Stomach (tissue), 9 donors: ENCODE data around the gene TTC28. TPM values are rescaled to one million over a fixed set of nuclear protein-coding genes. Genes with fewer than 3 reads are reported as not detected.
"Not testable (repeated sequence)": the region's sequence is repeated elsewhere in the genome, so short reads cannot be mapped to it uniquely, and the experiment has no call there.

ENCODE experiments used
- DNase-seq, 2 donors: peaks; one replicate each; pipeline versions ENCODE4 v3.0.0 to v3.0.0-alpha.2; 2013 to 2019
- H3K27ac ChIP-seq, 5 donors: fragments of 200-600 bp in 4 of 5; sonication (generic) in 4 of 5; one replicate each; pipeline ENCODE4 v1.5.1; 2013 to 2019; ENCODE audit warnings: mild to moderate bottlenecking in 1 of 5, moderate library complexity in 1 of 5
- H3K27me3 ChIP-seq, 3 donors: fragments of 200-600 bp; sonication (generic); one replicate each; pipeline ENCODE4 v1.5.1; 2017 to 2019; ENCODE audit warnings: mixed run types in 1 of 3
- H3K36me3 ChIP-seq, 4 donors: fragments of 200-600 bp; sonication (generic); 1 replicate in 3 of 4; 2 replicates in 1 of 4; pipeline ENCODE4 v1.5.1; 2016 to 2019
- H3K4me1 ChIP-seq, 4 donors: fragments of 200-600 bp; sonication (generic); one replicate each; pipeline ENCODE4 v1.5.1; 2016 to 2019
- H3K4me3 ChIP-seq, 4 donors: fragments of 200-600 bp; sonication (generic) in 3 of 4; one replicate each; pipeline ENCODE4 v1.5.1; 2016 to 2019; ENCODE audit warnings: mild to moderate bottlenecking in 1 of 4
- H3K9me3 ChIP-seq, 4 donors: fragments of 200-600 bp; sonication (generic); one replicate each; pipeline ENCODE4 v1.5.1; 2016 to 2019
- EP300 ChIP-seq: sonication (generic); formaldehyde crosslinking; IDR thresholded peaks from one replicate; pipeline ENCODE4 v1.6.1; 2017; ENCODE audit warnings: antibody characterized with exemption
- POLR2A ChIP-seq, 4 donors: fragments of 450-650 bp; IDR thresholded peaks; one replicate each; pipeline ENCODE4 v1.6.1; 2016; ENCODE audit warnings: antibody characterized with exemption in 4 of 4, control low read depth in 2 of 4, mild to moderate bottlenecking in 1 of 4, moderate library complexity in 1 of 4
- POLR2AphosphoS5 ChIP-seq, 3 donors: sonication (generic); formaldehyde crosslinking; IDR thresholded peaks; one replicate each; pipeline ENCODE4 v1.6.1; 2016; ENCODE audit warnings: antibody characterized with exemption in 3 of 3
- WGBS, 5 donors: extraction: QIAGEN DNeasy Blood & Tissue Kit in 3 of 5; methylation state at CpG; one replicate each; pipeline versions ENCODE4 v1.1.5 to v1.1.7; 2013 to 2018; 5-methylcytosine and 5-hydroxymethylcytosine counted together
- intact Hi-C: fragments of 100-400 bp; cut with DNase I; formaldehyde crosslinking; loops from one replicate; pipeline ENCODE4 v1.15.1; 2023; ENCODE audit warnings: low total_unique reads
- polyA plus RNA-seq, 3 donors: library from polyadenylated mRNA; stranded (reverse); fragments of 200-250 nt; gene quantifications; one replicate each; pipeline ENCODE4 v1.2.3, GENCODE V29; 2013
- total RNA-seq, 5 donors: library from RNA; depleted of rRNA; stranded (reverse); fragments of >200 nt; gene quantifications; one replicate each; pipeline versions ENCODE4 v1.1.0 to v1.2.3, GENCODE V29; 2014 to 2016
- TF ChIP-seq, protein P1 (sequence below), 7 experiments: fragments of 450-650 bp in 4 of 7; fragments of 200-600 bp in 3 of 7; sonication (generic) in 3 of 7; IDR thresholded peaks; one replicate each; pipeline ENCODE4 v1.5.1; 2016 to 2019; ENCODE audit warnings: antibody characterized with exemption in 7 of 7, control low read depth in 2 of 7, mild to moderate bottlenecking in 1 of 7
- donor health status: healthy with polysubstance abuse.
- donor health status: Bipolar disorder and iron deficiency.
- donor health status: healthy.

TTC28 gene
- total and polyA plus RNA-seq, 8 donors = 1.7 to 53.4 (median 24.6) TPM

GRCh38 chr22:28064920-28065319, 614.7 kb downstream of the TTC28 start:
- DNase-seq = no peak

GRCh38 chr22:28063656-28064055, 616.0 kb downstream of the TTC28 start:
- Histone ChIP-seq H3K4me1 (no peaks in the 10 kb centered on the region), H3K4me3 (no peak overlapping the region), H3K36me3 (no peaks in the 10 kb centered on the region), H3K9me3 (peaks cover 0 to 3% (median 0%) of the 10 kb centered on the region in 4 donors), H3K27me3 (no peaks in the 10 kb centered on the region), H3K27ac (no peak overlapping the region)
- DNase-seq = no peak
- TF ChIP-seq, protein P1, sequence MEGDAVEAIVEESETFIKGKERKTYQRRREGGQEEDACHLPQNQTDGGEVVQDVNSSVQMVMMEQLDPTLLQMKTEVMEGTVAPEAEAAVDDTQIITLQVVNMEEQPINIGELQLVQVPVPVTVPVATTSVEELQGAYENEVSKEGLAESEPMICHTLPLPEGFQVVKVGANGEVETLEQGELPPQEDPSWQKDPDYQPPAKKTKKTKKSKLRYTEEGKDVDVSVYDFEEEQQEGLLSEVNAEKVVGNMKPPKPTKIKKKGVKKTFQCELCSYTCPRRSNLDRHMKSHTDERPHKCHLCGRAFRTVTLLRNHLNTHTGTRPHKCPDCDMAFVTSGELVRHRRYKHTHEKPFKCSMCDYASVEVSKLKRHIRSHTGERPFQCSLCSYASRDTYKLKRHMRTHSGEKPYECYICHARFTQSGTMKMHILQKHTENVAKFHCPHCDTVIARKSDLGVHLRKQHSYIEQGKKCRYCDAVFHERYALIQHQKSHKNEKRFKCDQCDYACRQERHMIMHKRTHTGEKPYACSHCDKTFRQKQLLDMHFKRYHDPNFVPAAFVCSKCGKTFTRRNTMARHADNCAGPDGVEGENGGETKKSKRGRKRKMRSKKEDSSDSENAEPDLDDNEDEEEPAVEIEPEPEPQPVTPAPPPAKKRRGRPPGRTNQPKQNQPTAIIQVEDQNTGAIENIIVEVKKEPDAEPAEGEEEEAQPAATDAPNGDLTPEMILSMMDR (IDR thresholded peaks at IDR 0.05) = no peak
- TF ChIP-seq EP300 = no peak
- no peak for TF ChIP-seq POLR2A (IDR thresholded peaks at IDR 0.05)
- no peak for TF ChIP-seq POLR2AphosphoS5 (IDR thresholded peaks at IDR 0.05)
- 81 to 95% (median 91%) methylated on average over 5 of the region's 5 CpGs for WGBS, 5 donors
- intact Hi-C loops = no loop called here

More at GRCh38 chr22:28064920-28065319, 614.7 kb downstream of the TTC28 start:
- Histone ChIP-seq H3K36me3 (no peaks in the 10 kb centered on the region), H3K4me3 (no peak overlapping the region), H3K4me1 (no peaks in the 10 kb centered on the region), H3K27ac (no peak overlapping the region), H3K27me3 (no peaks in the 10 kb centered on the region), H3K9me3 (peaks cover 0 to 3% (median 0%) of the 10 kb centered on the region in 4 donors)
- intact Hi-C loops = no loop called here
- WGBS, 5 donors = 84 to 95% (median 91%) methylated on average over 2 of the region's 2 CpGs
- TF ChIP-seq EP300 (no peak), POLR2AphosphoS5 (IDR thresholded peaks at IDR 0.05) (no peak), POLR2A (IDR thresholded peaks at IDR 0.05) (no peak)
- TF ChIP-seq, protein P1 (IDR thresholded peaks at IDR 0.05) = no peak

- H3K4me1 ChIP-seq, DNase-seq, H3K27ac ChIP-seq, H3K36me3 ChIP-seq, intact Hi-C loops, H3K27me3 ChIP-seq, H3K9me3 ChIP-seq, H3K4me3 ChIP-seq: not testable (repeated sequence)
- WGBS, 5 donors = 83 to 91% (median 86%) methylated on average over 2 of the region's 2 CpGs
These were observed 619.0 kb downstream of the TTC28 start for GRCh38 chr22:28060594-28060993.

GRCh38 chr22:28058036-28058435, 621.6 kb downstream of the TTC28 start:
- H3K27me3 ChIP-seq = no peaks in the 10 kb centered on the region
- no peaks in the 10 kb centered on the region for H3K36me3 ChIP-seq
- no peaks in the 10 kb centered on the region for H3K4me1 ChIP-seq
- H3K9me3 ChIP-seq = peaks cover 0 to 3% (median 0%) of the 10 kb centered on the region in 4 donors
- TF ChIP-seq POLR2AphosphoS5 (IDR thresholded peaks at IDR 0.05) (no peak), POLR2A (IDR thresholded peaks at IDR 0.05) (no peak), EP300 (no peak)
- TF ChIP-seq, protein P1 (IDR thresholded peaks at IDR 0.05) = no peak
- WGBS, 5 donors = 86 to 91% (median 90%) methylated on average over 2 of the region's 2 CpGs
- intact Hi-C loops = loop anchor here (10.0 kb wide), 1 partner anchor 387 kb away; no protein-coding TSS in a partner anchor
- DNase-seq = no peak
- H3K4me3 ChIP-seq = no peak overlapping the region
- H3K27ac ChIP-seq = no peak overlapping the region

- H3K27ac ChIP-seq = no peak overlapping the region
- no peaks in the 10 kb centered on the region for H3K9me3 ChIP-seq
- TF ChIP-seq POLR2AphosphoS5 (IDR thresholded peaks at IDR 0.05) (no peak), EP300 (no peak), POLR2A (IDR thresholded peaks at IDR 0.05) (no peak)
- TF ChIP-seq, protein P1 (IDR thresholded peaks at IDR 0.05) = no peak
- WGBS, 5 donors = 81 to 90% (median 87%) methylated on average over 1 of the region's 1 CpG
- no peaks in the 10 kb centered on the region for H3K4me1 ChIP-seq
- no peaks in the 10 kb centered on the region for H3K36me3 ChIP-seq
- H3K27me3 ChIP-seq = no peaks in the 10 kb centered on the region
- no peak for DNase-seq
- intact Hi-C loops = loop anchor here (10.0 kb wide), 1 partner anchor 390 kb away; no protein-coding TSS in a partner anchor
- no peak overlapping the region for H3K4me3 ChIP-seq
These were observed 624.8 kb downstream of the TTC28 start for GRCh38 chr22:28054819-28055208.
